Fibroblast of the aortic adventitia (primary cell): Measurements from ENCODE around the gene GGTA1. TPM values are rescaled to one million over a fixed set of nuclear protein-coding genes. Genes with fewer than 3 reads are reported as not detected.

Source experiments
- DNase-seq: peaks from one replicate; pipeline ENCODE4 v3.0.0-alpha.2; 2010; ENCODE audit warnings: low read depth
- H3K4me3 ChIP-seq: 2 replicates; pipeline ENCODE4 v1.5.1; 2011; ENCODE audit warnings: low read depth, mild to moderate bottlenecking, control low read depth, low read length, moderate library complexity
- total RNA-seq: library from RNA; depleted of rRNA; stranded (reverse); fragments of >200 nt; gene quantifications from 2 replicates; pipeline ENCODE4 v1.2.3, GENCODE V29; 2012; ENCODE audit warnings: low replicate concordance
- TF ChIP-seq, protein P1 (sequence below): IDR thresholded peaks from 2 replicates; pipeline ENCODE4 v1.5.1; 2011; ENCODE audit warnings: mild to moderate bottlenecking, low read length, control low read depth, inconsistent platforms; ENCODE audit not compliant: insufficient read depth

The GGTA1 gene
- 0.18 TPM in 1 of 2 replicates, not detected in the other for total RNA-seq

DNA sequence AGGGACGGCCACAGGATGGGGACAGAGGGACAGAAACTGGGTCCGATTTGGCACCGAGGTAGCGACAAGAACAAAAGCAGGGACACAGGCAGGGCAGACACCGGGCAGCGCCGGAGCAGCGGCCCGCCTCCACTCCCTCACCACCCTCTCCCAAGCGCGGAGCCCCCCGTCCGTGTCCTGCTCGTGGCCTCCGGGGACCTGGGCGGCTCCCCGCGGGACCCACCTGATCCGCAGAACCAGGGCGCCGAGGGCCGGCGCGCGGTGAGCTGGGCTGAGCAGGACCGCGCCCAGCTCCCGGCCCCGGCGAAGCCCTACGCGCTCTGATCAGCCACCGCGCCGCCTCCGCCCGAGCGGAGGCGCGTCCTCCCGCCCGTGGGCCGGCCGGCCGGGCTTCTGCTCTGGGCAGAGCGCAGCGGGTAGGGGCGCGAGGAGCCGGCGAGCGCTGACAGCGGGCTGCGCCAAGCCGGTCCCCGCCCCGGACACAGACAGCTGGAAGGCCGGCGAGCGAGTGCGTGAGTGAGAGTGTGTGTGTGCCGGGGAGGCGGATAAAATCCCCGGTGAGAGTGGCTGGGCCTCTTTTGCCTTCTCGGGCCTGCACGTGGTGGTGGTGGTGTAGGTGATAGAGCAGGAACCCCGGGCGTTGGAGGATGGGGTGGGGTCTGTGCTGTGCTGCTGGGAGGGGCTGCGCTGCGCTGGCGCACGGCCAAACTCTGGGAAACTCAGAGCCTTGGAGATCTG is at the start of gene GGTA1:
GGTA1 (minus strand) TSS at position 418 of the 738 bp plus-strand sequence. CDS start 31,922 bp downstream, outside the sequence.
- H3K4me3 ChIP-seq, result peak within 1 kb of the TSS; percentile 57
- TF ChIP-seq, protein P1, sequence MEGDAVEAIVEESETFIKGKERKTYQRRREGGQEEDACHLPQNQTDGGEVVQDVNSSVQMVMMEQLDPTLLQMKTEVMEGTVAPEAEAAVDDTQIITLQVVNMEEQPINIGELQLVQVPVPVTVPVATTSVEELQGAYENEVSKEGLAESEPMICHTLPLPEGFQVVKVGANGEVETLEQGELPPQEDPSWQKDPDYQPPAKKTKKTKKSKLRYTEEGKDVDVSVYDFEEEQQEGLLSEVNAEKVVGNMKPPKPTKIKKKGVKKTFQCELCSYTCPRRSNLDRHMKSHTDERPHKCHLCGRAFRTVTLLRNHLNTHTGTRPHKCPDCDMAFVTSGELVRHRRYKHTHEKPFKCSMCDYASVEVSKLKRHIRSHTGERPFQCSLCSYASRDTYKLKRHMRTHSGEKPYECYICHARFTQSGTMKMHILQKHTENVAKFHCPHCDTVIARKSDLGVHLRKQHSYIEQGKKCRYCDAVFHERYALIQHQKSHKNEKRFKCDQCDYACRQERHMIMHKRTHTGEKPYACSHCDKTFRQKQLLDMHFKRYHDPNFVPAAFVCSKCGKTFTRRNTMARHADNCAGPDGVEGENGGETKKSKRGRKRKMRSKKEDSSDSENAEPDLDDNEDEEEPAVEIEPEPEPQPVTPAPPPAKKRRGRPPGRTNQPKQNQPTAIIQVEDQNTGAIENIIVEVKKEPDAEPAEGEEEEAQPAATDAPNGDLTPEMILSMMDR, result no peak
- peak; percentile 56 for DNase-seq

DNA sequence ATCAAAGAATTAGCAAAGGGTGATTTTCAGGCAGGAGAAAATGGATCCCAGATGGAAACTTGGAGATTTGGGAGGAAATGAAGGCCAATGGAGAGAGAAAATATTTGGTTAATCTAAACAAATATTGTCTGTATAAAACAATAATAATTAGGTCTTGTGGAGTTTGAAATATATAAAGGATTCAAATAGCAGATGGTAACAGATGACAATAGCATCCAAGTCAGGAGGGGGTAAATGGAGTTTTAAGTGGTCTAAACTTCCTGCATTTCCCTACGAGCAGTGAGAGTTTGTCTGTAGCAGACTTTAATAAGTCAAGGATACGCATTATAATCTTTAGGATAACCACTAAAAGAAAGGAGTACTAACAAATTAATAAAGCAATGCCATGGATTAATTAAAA is 49.0 kb upstream of the GGTA1 start:
- no peak overlapping the region for H3K4me3 ChIP-seq
- TF ChIP-seq, protein P1, result no peak
- DNase-seq, result no peak

DNA sequence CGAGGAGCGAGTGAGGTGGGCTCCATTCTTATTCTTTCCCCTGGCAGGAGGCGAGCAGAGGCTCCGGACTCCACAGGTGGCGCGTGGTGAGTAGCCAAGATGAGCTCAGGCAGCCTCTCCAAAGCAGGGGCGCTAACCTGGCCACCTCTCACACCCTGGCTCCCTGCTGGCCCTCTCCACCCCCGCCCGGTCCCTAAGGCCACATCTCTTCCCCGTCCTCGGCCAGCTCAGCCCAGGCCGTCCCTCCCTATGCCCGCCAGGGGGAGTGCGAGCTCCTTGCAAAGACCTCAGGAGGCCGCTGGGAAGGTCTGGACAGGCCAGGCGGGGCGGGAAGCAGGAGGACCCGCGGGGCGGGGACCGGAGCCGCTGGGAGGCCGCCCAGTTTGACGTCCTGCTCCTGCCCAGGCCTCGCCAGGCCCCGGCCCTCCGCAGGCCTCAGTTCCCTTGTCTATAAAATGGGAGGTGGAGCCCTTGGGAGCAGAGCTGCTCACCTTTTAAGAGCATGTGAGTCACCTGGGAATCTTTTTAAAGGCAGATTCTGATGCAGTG is 46.3 kb upstream of the GGTA1 start:
- peak overlapping the region; percentile 35 for H3K4me3 ChIP-seq

DNA sequence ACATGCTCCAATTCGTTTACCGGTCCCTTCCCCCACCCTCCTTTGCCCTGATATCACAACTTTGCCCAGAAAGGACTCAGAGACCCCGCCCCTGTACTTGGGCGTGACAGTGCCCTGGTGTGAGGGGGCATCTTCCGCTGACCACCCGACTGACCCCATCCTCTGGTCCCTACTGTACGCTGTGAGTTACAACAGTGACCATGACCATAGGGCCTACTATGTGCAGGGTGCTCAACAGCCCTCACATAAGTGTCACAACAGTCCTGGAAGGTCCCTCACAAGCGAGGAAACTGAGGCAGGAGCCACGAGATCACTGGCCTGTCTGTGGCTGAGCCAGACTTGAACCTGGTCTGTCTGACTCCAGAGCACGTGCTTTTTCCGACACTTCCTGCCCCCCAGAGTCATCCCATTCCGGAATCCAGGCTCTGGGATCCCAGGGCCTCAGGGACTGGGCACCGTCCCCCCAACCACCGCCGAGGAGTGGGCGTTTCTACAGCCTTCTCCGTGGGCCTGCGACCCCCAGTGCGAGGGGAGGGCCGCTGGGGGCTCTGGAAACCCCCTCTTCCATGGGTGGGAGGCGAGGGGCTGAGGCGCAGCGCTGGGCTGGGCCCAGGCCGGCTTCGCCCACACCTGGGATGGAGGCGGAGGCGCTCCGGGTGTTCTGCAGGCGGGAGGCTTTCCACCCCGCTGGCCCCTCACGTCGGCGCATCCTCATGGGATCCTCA is 45.7 kb upstream of the GGTA1 start:
- no peak overlapping the region for H3K4me3 ChIP-seq
- TF ChIP-seq, protein P1, result no peak
- no peak for DNase-seq

More for the DNA sequence above, 46.3 kb upstream of the GGTA1 start:
- TF ChIP-seq, protein P1, result peak; percentile 96
- peak; percentile 94 for DNase-seq

DNA sequence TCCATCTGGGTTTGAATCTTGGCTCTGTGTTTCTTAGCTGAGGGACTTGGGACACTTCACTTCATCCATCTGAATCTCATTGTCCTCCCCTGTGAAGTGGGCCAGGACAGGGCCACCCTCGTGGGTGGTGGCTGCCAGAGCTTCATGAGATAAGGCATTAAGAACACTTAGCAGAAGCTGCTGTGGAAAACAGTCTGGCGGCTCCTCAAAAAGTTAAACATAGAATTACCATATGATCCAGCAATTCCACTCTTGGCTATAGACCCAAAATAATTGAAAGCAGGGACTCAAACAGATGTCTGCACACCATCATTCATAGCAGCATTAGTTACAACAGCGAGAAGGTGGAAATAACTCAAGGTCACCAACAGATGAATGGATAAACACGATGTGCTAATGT is 42.4 kb upstream of the GGTA1 start:
- no peak for DNase-seq
- TF ChIP-seq, protein P1, result no peak
- no peak overlapping the region for H3K4me3 ChIP-seq

DNA sequence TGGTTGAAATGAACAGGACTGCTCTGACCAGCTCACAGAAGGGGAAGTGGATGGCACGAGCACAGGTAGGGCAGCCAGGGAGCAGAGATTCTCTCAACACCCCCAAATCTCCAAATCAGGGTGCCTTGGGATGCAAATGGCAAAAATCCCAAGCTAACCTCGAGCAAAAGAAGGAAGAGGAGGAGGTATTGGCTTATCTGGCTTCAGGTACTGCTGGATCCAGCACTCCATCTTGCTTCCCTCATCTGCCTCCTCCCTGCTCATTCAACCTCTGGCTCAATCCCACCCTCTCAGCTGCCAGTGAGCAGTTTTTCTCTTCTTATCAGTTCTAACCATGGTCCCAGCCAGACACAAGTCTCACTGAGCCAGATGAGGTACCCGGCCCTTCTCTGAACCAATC is 41.6 kb upstream of the GGTA1 start:
- TF ChIP-seq, protein P1, result no peak
- DNase-seq, result peak; percentile 12
- no peak overlapping the region for H3K4me3 ChIP-seq
